Activated CD8-positive, alpha-beta T cell treated with anti-CD3 and anti-CD28 coated beads for 36 hours (primary cell): ENCODE data around the gene NR1H4. TPM values are rescaled to one million over a fixed set of nuclear protein-coding genes. Genes with fewer than 3 reads are reported as not detected.
"Not testable (repeated sequence)": the region's sequence is repeated elsewhere in the genome, so short reads cannot be mapped to it uniquely, and the experiment has no call there.

Source experiments
- ATAC-seq: fragments of 200-7000 bp; cut with Tn5 transposase; one replicate; pipeline ENCODE4 v1.10.0; 2021; ENCODE audit warnings: mild to moderate bottlenecking, moderate library complexity
- CTCF ChIA-PET: fragments of 350-600 bp; sonication (Branson Sonifier 250); formaldehyde crosslinking; loops from one replicate; lab custom pipeline; 2021; ENCODE audit warnings: antibody characterized with exemption; lab: Charles Lee
- POLR2A ChIA-PET: fragments of 350-600 bp; sonication (Branson Sonifier 250); formaldehyde crosslinking; loops from one replicate; lab custom pipeline; 2021; ENCODE audit warnings: antibody characterized with exemption; lab: Charles Lee
- DNase-seq: peaks from one replicate; pipeline ENCODE4 v3.0.0-alpha.2; 2020
- H3K27ac Mint-ChIP-seq: one replicate; pipeline ENCODE4 v1.8.0; 2021; ENCODE audit warnings: mild to moderate bottlenecking, mixed read lengths
- H3K27me3 Mint-ChIP-seq: one replicate; pipeline ENCODE4 v1.8.0; 2021; ENCODE audit warnings: mixed read lengths
- H3K36me3 Mint-ChIP-seq: one replicate; pipeline ENCODE4 v1.8.0; 2021; ENCODE audit warnings: low read depth, mixed read lengths
- H3K4me1 Mint-ChIP-seq: one replicate; pipeline ENCODE4 v1.8.0; 2021; ENCODE audit warnings: low read depth, mixed read lengths
- H3K4me3 Mint-ChIP-seq: one replicate; pipeline ENCODE4 v1.8.0; 2021; ENCODE audit warnings: mild to moderate bottlenecking, moderate library complexity, mixed read lengths
- H3K9me3 Mint-ChIP-seq: one replicate; pipeline ENCODE4 v1.8.0; 2021; ENCODE audit warnings: mixed read lengths
- CTCF ChIP-seq: fragments of 200-600 bp; IDR thresholded peaks from one replicate; pipeline ENCODE4 v1.8.0; 2022; ENCODE audit warnings: antibody characterized with exemption, mild to moderate bottlenecking
- intact Hi-C: fragments of 100-400 bp; cut with micrococcal nuclease; formaldehyde crosslinking; loops from one replicate; pipeline ENCODE4 v1.10.0; 2022
- total RNA-seq, 2 experiments: library from RNA; stranded (reverse); gene quantifications; one replicate each; pipeline ENCODE4 v1.2.3, GENCODE V29; 2021

Gene NR1H4
- total RNA-seq, 2 experiments from 2014 or later: not detected

DNA sequence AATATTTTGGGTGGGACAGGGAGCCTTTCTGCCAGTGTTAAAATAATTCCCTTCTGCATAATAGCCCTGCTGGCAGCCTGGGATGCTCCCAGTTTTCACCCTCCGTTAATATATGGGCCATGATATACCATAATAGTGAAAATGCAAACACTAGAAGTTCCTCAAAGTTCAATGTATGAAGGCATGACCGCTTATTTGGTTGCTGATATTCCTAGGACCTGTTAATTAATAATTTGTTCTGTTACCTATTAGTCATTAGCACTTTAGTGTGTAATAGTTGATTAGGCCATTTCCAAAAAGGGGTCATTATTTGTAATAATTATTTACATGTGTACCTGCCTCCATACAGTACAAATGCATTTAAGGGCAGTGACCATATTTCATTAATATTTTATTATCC, 20.4 kb downstream of the NR1H4 start:
- POLR2A ChIA-PET: no interaction called here
- TF ChIP-seq CTCF: no peak

DNA sequence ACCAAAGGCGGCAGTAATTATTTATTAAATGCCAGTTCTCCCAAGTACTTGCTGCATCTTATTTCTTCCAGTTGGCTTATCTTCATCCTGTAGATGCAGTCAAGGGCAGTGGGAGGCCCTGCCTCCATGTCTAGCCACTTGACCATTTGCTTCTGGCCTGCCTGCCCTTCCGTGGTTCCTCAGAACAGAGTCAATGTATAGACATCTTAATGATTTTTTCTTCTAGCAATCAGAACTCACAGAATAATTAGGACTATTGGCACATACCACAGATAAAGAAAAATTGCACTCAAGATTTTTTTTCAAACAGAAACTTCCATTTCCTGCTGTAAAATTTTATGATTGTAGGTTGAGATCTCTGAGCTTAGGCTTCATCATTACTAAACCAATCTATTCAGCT, 20.9 kb downstream of the NR1H4 start:
- no peaks in the 10 kb centered on the region for H3K4me1 Mint-ChIP-seq
- no peaks in the 10 kb centered on the region for H3K9me3 Mint-ChIP-seq
- ATAC-seq: no peak
- ChIA-PET CTCF (no interaction called here), POLR2A (no interaction called here)
- H3K4me3 Mint-ChIP-seq: no peak overlapping the region
- TF ChIP-seq CTCF: no peak
- intact Hi-C loops: no loop called here
- H3K27me3 Mint-ChIP-seq: peaks cover 2% of the 10 kb centered on the region
- no peak for DNase-seq
- H3K27ac Mint-ChIP-seq: no peak overlapping the region
- H3K36me3 Mint-ChIP-seq: no peaks in the 10 kb centered on the region

More for the DNA sequence above, 20.4 kb downstream of the NR1H4 start:
- peaks cover 2% of the 10 kb centered on the region for H3K27me3 Mint-ChIP-seq
- no peaks in the 10 kb centered on the region for H3K36me3 Mint-ChIP-seq
- no peak overlapping the region for H3K27ac Mint-ChIP-seq
- H3K9me3 Mint-ChIP-seq: no peaks in the 10 kb centered on the region
- ATAC-seq (no peak), DNase-seq (no peak)
- intact Hi-C loops: no loop called here
- no peaks in the 10 kb centered on the region for H3K4me1 Mint-ChIP-seq
- CTCF ChIA-PET: no interaction called here
- H3K4me3 Mint-ChIP-seq: no peak overlapping the region

GRCh38 chr12:100497105-100497795, 23.6 kb downstream of the NR1H4 start:
- DNase-seq: no peak
- H3K27me3 Mint-ChIP-seq: peaks cover 2% of the 10 kb centered on the region
- no peaks in the 10 kb centered on the region for H3K9me3 Mint-ChIP-seq
- H3K4me1 Mint-ChIP-seq: no peaks in the 10 kb centered on the region
- no peak overlapping the region for H3K4me3 Mint-ChIP-seq
- TF ChIP-seq CTCF: no peak
- ATAC-seq: no peak
- intact Hi-C loops: no loop called here
- ChIA-PET CTCF (interaction anchor here (0.6 kb wide), 1 partner anchor 236 kb away, joined by 3 read pairs; no protein-coding TSS in a partner anchor), POLR2A (interaction anchor here (0.5 kb wide), 1 partner anchor 1293 kb away, joined by 3 read pairs; no protein-coding TSS in a partner anchor)
- no peak overlapping the region for H3K27ac Mint-ChIP-seq
- H3K36me3 Mint-ChIP-seq: no peaks in the 10 kb centered on the region

GRCh38 chr12:100498141-100498540, 24.5 kb downstream of the NR1H4 start:
- H3K27ac Mint-ChIP-seq: no peak overlapping the region
- no peak for TF ChIP-seq CTCF
- intact Hi-C loops: no loop called here
- ChIA-PET CTCF (no interaction called here), POLR2A (no interaction called here)
- DNase-seq: no peak
- H3K9me3 Mint-ChIP-seq: no peaks in the 10 kb centered on the region
- H3K27me3 Mint-ChIP-seq: peaks cover under 1% of the 10 kb centered on the region
- H3K4me3 Mint-ChIP-seq: no peak overlapping the region
- no peak for ATAC-seq
- no peaks in the 10 kb centered on the region for H3K4me1 Mint-ChIP-seq
- H3K36me3 Mint-ChIP-seq: no peaks in the 10 kb centered on the region

GRCh38 chr12:100499416-100499815, 25.8 kb downstream of the NR1H4 start:
- TF ChIP-seq CTCF: no peak
- ChIA-PET POLR2A (no interaction called here), CTCF (no interaction called here)
- Mint-ChIP-seq H3K27ac (no peak overlapping the region), H3K4me1 (no peaks in the 10 kb centered on the region), H3K36me3 (no peaks in the 10 kb centered on the region), H3K9me3 (no peaks in the 10 kb centered on the region), H3K4me3 (no peak overlapping the region), H3K27me3 (no peaks in the 10 kb centered on the region)
- ATAC-seq: no peak
- no peak for DNase-seq
- intact Hi-C loops: no loop called here

DNA sequence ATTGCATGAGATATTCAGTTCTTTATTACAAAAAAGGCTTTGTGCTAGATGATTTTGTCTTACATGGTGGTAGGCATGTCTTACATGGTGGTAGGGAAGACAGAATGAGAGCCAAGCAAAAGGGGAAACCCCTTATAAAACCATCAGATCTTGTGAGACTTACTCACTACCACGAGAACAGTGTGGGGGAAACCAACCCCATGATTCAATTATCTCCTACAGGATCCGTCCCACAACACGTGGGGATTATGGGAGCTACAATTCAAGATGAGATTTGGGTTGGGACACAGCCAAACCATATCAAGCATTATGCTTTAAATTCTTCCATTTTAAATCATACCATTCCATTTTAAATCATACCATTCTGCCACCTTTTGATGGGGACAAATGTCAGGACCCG, 29.1 kb downstream of the NR1H4 start:
- H3K9me3 Mint-ChIP-seq, CTCF ChIA-PET: not testable (repeated sequence)

More for the DNA sequence above, 29.1 kb downstream of the NR1H4 start:
- POLR2A ChIA-PET, H3K27ac Mint-ChIP-seq, H3K4me3 Mint-ChIP-seq, H3K36me3 Mint-ChIP-seq, H3K27me3 Mint-ChIP-seq, intact Hi-C loops, DNase-seq, H3K4me1 Mint-ChIP-seq, ATAC-seq: not testable (repeated sequence)
